HG03469 (cell line): ENCODE data around the gene INCENP.
"Not testable (repeated sequence)": the region's sequence is repeated elsewhere in the genome, so short reads cannot be mapped to it uniquely, and the experiment has no call there.

Source experiments
- ATAC-seq: cut with Tn5 transposase; IDR thresholded peaks from one replicate; pipeline ENCODE4 v1.9.1; 2021; ENCODE audit warnings: mild to moderate bottlenecking, moderate library complexity, moderate number of reproducible peaks; ENCODE audit not compliant: unreplicated experiment

INCENP gene

DNA sequence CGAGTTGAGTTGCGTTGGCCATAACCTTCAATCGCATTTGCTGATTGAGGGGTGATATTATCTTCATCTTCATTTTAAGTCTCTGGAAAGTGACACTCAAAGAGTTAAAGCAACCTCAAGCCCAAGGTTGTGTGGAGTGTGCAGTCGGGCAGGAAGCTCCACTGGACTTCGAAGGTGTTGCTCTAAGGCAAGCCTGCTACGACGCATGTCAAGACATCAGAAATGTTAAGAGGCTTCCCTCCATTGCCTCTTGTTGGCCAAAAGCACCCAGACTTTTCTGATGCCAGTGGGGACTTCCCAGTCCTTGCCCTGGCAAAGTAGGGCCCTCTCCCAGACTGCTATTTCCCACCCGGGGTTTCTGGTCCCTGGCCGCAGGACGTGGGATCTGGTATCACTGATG lies 42.6 kb downstream of the INCENP start:
- ATAC-seq: no peak

GRCh38 chr11:62169448-62169847 lies 45.6 kb downstream of the INCENP start:
- no peak for ATAC-seq

DNA sequence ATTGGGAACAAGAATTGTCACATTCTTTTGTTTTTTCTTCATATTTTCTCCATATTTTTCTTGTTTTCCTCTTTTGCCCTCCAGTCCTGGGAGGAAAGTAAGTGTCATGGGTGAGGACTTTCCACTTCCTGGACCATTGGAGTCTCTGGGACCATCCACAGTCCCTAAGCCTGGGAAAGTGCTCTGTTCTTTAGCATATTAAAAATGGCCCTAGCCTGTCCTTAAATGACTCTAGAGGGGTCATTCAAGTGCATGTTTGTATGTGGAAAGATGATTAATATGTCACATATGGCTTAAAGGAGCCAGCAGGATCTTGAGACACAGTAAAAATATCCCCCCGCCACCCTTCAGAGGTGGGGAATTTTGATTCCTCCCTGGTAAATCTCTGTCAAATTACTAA lies 46.1 kb downstream of the INCENP start:
- no peak for ATAC-seq

DNA sequence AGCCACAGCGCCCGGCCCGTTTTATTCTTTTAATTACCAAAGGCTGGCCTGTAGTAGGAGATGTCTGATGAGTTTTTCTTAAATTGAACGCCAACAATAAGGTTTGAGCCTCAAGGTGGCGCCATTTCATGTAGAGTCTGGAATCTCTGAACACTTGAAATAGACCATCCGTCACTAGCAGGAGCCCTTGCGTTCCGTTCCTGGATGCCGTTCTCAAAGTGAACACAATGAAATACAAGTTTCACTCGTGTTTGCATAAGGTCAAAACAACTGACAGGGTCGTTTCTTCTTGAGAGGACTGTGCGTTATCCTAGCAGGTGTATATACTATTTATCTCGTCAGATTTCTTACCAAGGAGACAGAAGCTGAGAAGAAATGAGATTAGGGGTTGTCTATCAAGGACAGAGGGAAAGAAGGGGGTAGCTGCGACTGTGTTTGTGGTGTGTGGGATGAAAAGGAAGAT lies 47.5 kb downstream of the INCENP start:
- ATAC-seq: no peak

DNA sequence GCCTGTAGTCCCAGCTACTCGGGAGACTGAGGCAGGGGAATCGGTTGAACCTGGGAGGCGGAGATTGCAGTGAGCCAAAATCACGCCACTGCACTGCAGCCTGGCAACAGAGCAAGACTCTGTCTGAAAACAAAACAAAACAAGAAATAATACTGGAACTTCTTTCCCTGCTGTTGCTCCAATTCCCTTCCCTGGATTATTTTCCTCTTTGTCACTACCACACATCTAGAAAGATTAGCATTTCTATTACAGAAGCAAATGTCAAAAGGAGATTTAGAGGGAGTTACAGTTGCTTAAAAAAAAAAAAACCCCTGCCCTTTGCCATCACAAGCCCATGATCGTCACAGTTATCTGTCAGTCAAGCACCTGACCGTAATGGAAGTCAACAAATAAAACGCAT lies 48.5 kb downstream of the INCENP start:
- no peak for ATAC-seq

DNA sequence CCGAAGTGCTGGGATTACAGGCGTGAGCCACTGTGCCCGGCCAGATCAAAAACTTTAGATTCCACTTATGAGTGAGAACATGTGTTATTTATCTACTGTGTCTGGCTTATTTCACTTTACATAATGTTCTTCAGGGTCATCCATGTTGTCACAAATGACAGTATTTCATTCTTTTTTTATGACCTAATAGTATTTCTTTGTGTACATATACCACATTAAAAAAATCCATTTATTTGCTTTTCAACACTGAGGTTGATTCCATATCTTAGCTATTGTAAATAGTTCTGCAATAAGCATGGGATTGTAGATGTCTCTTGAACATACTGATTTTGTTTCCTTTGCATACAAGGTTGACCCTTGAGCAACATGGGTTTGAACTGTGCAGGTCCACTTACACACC lies 53.0 kb downstream of the INCENP start:
- no peak for ATAC-seq

DNA sequence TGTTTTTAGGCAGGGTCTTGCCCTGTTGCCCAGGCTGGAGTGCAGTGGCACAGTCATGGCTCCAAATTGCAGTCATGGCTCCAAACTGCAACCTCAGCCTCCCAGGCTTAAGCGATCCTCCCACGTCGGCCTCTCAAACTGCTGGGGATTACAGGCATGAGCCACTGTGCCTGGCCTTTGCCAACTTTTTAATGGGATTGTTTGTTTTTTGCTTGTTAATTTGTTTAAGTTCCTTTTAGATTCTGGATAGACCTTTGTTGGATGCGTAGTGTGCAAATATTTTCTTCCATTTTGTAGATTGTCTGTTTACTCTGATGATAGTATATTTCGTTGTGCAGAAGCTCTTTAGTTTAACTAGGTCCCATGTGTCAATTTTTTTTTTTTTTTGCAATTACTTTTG lies 56.2 kb downstream of the INCENP start:
- no peak for ATAC-seq

DNA sequence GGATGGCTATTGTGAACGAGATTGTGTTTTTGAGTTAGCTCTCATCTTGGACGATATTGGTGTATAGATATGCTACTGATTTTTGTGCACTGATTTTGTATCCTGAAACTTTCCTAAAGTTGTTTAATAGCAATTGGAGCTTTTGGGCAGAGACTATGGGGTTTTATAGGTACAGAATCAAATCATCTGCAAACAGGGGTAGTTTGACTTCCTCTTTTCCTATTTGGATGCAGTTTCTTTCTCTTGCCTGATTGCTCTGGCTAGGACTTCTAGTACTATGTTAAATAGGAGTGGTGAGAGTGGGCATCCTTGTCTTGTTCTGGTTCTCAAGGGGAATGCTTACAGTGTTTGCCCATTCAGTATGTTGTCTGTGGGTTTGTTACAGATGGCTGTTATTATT lies 57.3 kb downstream of the INCENP start:
- ATAC-seq: no peak

- ATAC-seq: no peak
These were observed 58.5 kb downstream of the INCENP start for GRCh38 chr11:62182147-62182891.

DNA sequence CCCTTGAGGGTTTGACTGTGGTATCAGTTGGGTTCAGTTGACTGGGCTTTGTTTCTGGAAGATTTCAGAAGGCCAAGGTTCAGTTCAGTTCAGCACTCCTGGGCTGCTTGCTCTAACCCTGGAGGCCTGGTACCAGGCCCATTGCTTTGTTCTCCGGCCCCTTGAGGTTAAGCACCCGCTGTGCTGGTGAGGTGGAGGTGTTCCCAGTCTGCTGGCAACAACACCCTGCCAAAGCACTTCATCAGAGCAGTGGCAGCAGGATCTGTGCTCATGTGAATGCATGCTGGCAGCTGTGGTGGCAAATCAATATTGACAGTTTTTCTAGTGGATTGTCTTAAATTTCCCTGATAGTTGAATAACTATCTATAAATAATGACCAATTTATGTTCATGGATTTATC lies 62.4 kb downstream of the INCENP start:
- ATAC-seq: no peak

- no peak for ATAC-seq
These were observed 66.2 kb downstream of the INCENP start, which contains the start of gene SCGB1D1 for GRCh38 chr11:62190011-62190410. Gene SCGB1D1 (plus strand): TSS chr11:62190216. CDS start chr11:62190285, 69 bp downstream.

GRCh38 chr11:62193952-62194351 lies 70.1 kb downstream of the INCENP start:
- no peak for ATAC-seq

DNA sequence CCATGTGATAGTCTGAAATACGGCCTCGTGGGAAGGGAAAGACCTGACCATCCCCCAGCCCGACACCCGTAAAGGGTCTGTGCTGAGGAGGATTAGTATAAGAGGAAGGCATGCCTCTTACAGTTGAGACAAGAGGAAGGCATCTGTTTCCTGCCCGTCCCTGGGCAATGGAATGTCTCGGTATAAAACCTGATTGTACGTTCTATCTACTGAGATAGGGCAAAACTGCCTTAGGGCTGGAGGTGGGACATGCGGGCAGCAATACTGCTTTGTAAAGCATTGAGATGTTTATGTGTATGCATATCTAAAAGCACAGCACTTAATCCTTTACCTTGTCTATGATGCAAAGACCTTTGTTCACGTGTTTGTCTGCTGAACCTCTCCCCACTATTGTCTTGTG lies 71.2 kb downstream of the INCENP start:
- not testable (repeated sequence) for ATAC-seq

GRCh38 chr11:62195945-62196344 lies 72.1 kb downstream of the INCENP start:
- no peak for ATAC-seq

DNA sequence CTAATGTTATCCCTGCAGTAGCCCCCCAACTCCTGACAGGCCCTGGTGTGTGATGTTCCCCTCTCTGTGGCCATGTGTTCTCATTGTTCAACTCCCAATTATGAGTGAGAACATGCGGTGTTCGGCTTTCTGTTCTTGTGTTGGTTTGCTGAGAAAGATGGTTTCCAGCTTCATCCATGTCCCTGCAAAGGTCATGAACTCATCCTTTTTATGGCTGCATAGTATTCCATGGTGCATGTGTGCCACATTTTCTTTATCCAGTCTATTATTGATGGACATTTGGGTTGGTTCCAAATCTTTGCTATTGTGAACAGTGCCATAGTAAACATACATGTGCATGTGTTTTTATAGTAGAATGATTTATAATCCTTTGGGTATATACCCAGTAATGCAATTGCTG lies 73.6 kb downstream of the INCENP start:
- ATAC-seq: not testable (repeated sequence)

DNA sequence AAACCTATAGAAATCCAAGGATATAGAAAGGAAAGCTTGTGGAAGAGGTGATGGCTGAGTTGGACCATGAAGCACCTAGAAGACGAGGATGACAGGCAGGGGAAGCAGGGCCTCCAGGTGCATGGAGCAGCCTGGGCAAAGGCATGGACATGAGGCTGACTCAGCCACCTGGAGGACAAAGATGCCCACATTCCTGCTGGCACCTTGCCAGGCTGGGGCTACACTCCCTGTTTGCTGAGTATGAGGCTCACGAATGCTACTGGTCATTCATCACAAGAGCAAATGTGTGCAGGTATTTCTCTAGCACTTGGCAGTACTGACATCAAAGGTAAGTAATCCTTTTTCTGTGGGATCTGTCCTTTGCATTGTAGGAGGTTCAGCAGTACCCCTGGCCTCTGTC lies 77.6 kb downstream of the INCENP start:
- no peak for ATAC-seq
